OCI-LY7 (cell line): ENCODE measurements around the gene PTPRU. TPM values are rescaled to one million over a fixed set of nuclear protein-coding genes. Genes with fewer than 3 reads are reported as not detected.

Experiments used
- BruUV-seq: library from RNA; stranded (reverse); fragments of 400-500 nt; replicated peaks from 2 replicates; lab custom pipeline; 2021; lab: Mats Ljungman, UMichigan
- CTCF ChIA-PET: fragments of 300-600 bp; sonication (Branson Sonifier 250); formaldehyde crosslinking; loops from one replicate; lab custom pipeline; 2022; ENCODE audit warnings: antibody characterized with exemption; ENCODE audit not compliant: unreplicated experiment; lab: Charles Lee
- POLR2A ChIA-PET: fragments of 300-600 bp; sonication (Branson Sonifier 250); formaldehyde crosslinking; loops from one replicate; lab custom pipeline; 2022; ENCODE audit warnings: antibody characterized with exemption; lab: Charles Lee
- DNase-seq: peaks from one replicate; pipeline ENCODE4 v3.0.0-alpha.2; 2015; ENCODE audit warnings: low spot score
- H2AFZ ChIP-seq: fragments of 200-600 bp; sonication (generic), shearing (Covaris generic); 2 replicates; pipeline ENCODE4 v1.6.1; 2014; ENCODE audit warnings: mild to moderate bottlenecking, antibody characterized with exemption, low read length, moderate library complexity
- H3K27ac ChIP-seq: fragments of 200-600 bp; sonication (generic); 2 replicates; pipeline ENCODE4 v1.5.1; 2014; ENCODE audit warnings: mixed run types, low read depth, mild to moderate bottlenecking, moderate library complexity, low read length, inconsistent platforms; ENCODE audit not compliant: poor library complexity, severe bottlenecking
- H3K36me3 ChIP-seq: fragments of 200-600 bp; sonication (generic); 2 replicates; pipeline ENCODE4 v1.6.1; 2014; ENCODE audit warnings: mild to moderate bottlenecking, antibody characterized with exemption, low read length, moderate library complexity, mixed read lengths; ENCODE audit not compliant: insufficient read depth
- H3K4me1 ChIP-seq: fragments of 200-600 bp; sonication (generic); 2 replicates; pipeline ENCODE4 v1.5.1; 2014; ENCODE audit warnings: mild to moderate bottlenecking, low read length; ENCODE audit not compliant: insufficient read depth, poor library complexity, severe bottlenecking
- H3K4me2 ChIP-seq: fragments of 200-600 bp; sonication (generic); 2 replicates; pipeline ENCODE4 v1.6.1; 2014; ENCODE audit warnings: mild to moderate bottlenecking, low read length
- H3K4me3 ChIP-seq: fragments of 200-600 bp; sonication (generic); 2 replicates; pipeline ENCODE4 v1.5.1; 2014; ENCODE audit warnings: mild to moderate bottlenecking, low read depth, low read length; ENCODE audit not compliant: poor library complexity, severe bottlenecking
- H3K79me2 ChIP-seq: fragments of 200-600 bp; sonication (generic); 2 replicates; pipeline ENCODE4 v1.6.1; 2016; ENCODE audit warnings: low read depth, mild to moderate bottlenecking, low read length, moderate library complexity, mixed read lengths; ENCODE audit not compliant: insufficient read depth
- H3K9me2 ChIP-seq: fragments of 200-600 bp; sonication (generic); 2 replicates; pipeline ENCODE4 v1.6.1; 2016; ENCODE audit warnings: mild to moderate bottlenecking, low read length, mixed read lengths; ENCODE audit not compliant: insufficient read depth
- H3K9me3 ChIP-seq: fragments of 200-600 bp; sonication (generic); 2 replicates; pipeline ENCODE4 v1.6.1; 2014; ENCODE audit warnings: mild to moderate bottlenecking, mixed run types, low read length, mixed read lengths
- H4K20me1 ChIP-seq: fragments of 200-600 bp; sonication (generic); 2 replicates; pipeline ENCODE4 v1.6.1; 2014; ENCODE audit warnings: mild to moderate bottlenecking, antibody characterized with exemption, low read length, moderate library complexity, mixed read lengths; ENCODE audit not compliant: insufficient read depth
- EZH2phosphoT487 ChIP-seq: fragments of 200-600 bp; sonication (generic); IDR thresholded peaks from 2 replicates; pipeline ENCODE4 v1.6.1; 2018; ENCODE audit warnings: low read depth, borderline replicate concordance, mild to moderate bottlenecking, mixed run types, antibody characterized with exemption, low read length, moderate library complexity, mixed read lengths
- intact Hi-C: fragments of 100-400 bp; cut with micrococcal nuclease; formaldehyde crosslinking; loops from one replicate; pipeline ENCODE4 v1.10.0; 2022; ENCODE audit not compliant: unreplicated experiment
- total RNA-seq, 2 experiments: library from RNA; depleted of rRNA in 1 of 2; stranded (reverse); fragments of >200 nt in 1 of 2; shearing (Covaris generic) in 1 of 2; gene quantifications; 2 replicates each; pipeline ENCODE4 v1.2.3, GENCODE V29; 2014 to 2022
- TF ChIP-seq, protein P1 (sequence below): fragments of 200-600 bp; sonication (generic); conservative IDR thresholded peaks from 2 replicates; pipeline ENCODE4 v1.5.1; 2014; ENCODE audit warnings: mild to moderate bottlenecking, antibody characterized with exemption, low read length, moderate library complexity, mixed read lengths

PTPRU gene
- total RNA-seq, 2 experiments from 2014 or later, result 2.5 to 4.6 TPM

DNA sequence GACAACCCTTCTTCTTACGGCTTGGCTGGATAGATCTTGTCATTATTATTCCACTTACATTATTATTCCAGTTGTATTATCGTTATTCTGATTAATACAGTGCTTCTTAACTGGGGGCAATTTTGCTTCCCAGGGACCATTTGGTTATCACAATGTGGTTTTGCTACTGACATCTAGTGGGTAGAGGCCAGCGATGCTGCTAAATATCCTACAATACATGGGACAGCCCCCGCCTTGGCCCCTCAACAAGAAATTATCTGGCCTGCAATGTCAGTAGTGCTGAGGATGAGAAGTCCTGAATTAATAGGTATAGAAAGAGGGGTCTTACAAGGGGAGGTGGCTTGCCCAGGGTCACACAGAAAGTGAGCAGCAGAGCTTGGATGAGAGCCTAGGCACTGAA lies 105.6 kb downstream of the PTPRU start:
- no peaks in the 10 kb centered on the region for H3K9me2 ChIP-seq
- no peaks in the 10 kb centered on the region for H3K4me1 ChIP-seq
- no peaks in the 10 kb centered on the region for H3K79me2 ChIP-seq
- no peak overlapping the region for H3K27ac ChIP-seq
- H3K36me3 ChIP-seq, result no peaks in the 10 kb centered on the region
- no peak overlapping the region for H3K4me2 ChIP-seq
- intact Hi-C loops, result no loop called here
- H2AFZ ChIP-seq, result no peak overlapping the region
- no peaks in the 10 kb centered on the region for H4K20me1 ChIP-seq
- BruUV-seq, result no TSS peak
- CTCF ChIA-PET, result interaction anchor here (0.6 kb wide), 1 partner anchor 12 kb away, joined by 3 read pairs; no protein-coding TSS in a partner anchor
- DNase-seq, result no peak
- POLR2A ChIA-PET, result no interaction called here
- TF ChIP-seq EZH2phosphoT487, result no peak
- TF ChIP-seq, protein P1, sequence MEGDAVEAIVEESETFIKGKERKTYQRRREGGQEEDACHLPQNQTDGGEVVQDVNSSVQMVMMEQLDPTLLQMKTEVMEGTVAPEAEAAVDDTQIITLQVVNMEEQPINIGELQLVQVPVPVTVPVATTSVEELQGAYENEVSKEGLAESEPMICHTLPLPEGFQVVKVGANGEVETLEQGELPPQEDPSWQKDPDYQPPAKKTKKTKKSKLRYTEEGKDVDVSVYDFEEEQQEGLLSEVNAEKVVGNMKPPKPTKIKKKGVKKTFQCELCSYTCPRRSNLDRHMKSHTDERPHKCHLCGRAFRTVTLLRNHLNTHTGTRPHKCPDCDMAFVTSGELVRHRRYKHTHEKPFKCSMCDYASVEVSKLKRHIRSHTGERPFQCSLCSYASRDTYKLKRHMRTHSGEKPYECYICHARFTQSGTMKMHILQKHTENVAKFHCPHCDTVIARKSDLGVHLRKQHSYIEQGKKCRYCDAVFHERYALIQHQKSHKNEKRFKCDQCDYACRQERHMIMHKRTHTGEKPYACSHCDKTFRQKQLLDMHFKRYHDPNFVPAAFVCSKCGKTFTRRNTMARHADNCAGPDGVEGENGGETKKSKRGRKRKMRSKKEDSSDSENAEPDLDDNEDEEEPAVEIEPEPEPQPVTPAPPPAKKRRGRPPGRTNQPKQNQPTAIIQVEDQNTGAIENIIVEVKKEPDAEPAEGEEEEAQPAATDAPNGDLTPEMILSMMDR, result peak; percentile 65
- no peaks in the 10 kb centered on the region for H3K9me3 ChIP-seq
- H3K4me3 ChIP-seq, result no peak overlapping the region

DNA sequence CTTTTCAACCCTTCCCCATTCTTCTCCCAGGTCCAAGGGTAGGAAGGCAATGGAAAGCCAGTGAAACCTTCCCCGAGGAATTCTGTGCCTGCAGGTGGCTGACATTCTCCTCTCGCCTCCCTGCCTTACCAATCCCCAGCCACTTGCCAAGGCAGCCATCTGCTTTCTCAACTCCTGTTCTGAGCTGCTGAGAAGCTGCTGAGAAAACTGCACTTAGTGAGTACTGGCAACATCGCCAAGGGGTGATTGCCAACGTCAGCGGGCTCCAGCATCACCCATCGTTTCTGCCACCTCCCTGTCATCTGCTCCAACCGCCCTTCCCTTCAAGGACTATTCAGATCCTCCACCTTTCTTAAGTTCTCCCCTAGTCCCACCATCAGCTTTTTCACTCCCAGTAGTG lies 106.0 kb downstream of the PTPRU start:
- no peaks in the 10 kb centered on the region for H4K20me1 ChIP-seq
- TF ChIP-seq, protein P1, result no peak
- no peak for TF ChIP-seq EZH2phosphoT487
- no peaks in the 10 kb centered on the region for H3K4me1 ChIP-seq
- no peaks in the 10 kb centered on the region for H3K9me2 ChIP-seq
- no peak overlapping the region for H3K27ac ChIP-seq
- no peak overlapping the region for H3K4me3 ChIP-seq
- H3K9me3 ChIP-seq, result no peaks in the 10 kb centered on the region
- ChIA-PET POLR2A (no interaction called here), CTCF (no interaction called here)
- no peak overlapping the region for H3K4me2 ChIP-seq
- intact Hi-C loops, result no loop called here
- no peaks in the 10 kb centered on the region for H3K36me3 ChIP-seq
- H3K79me2 ChIP-seq, result no peaks in the 10 kb centered on the region
- BruUV-seq, result no TSS peak
- H2AFZ ChIP-seq, result no peak overlapping the region
- DNase-seq, result no peak

DNA sequence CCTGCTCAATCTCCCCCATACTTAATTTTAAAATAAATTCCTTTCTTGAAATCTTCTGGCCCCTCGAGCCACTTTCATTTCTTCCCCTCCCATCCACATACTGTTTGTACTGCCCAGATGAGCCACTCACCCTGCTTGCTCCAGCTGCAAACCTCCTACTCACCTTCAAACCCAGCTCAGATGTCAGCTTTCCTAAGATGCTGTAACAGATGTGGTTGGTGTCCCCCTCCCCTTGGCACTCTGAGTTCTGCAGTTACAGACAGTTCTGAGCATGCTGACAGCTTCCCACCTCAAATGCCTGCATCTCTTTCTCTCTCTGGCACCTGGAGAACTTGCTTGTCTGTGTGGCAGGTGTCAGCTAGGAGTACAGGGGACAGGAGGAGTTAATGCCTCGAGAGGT lies 106.7 kb downstream of the PTPRU start:
- POLR2A ChIA-PET, result no interaction called here

More for the DNA sequence above, 106.7 kb downstream of the PTPRU start:
- Histone ChIP-seq H3K36me3 (no peaks in the 10 kb centered on the region), H3K9me3 (no peaks in the 10 kb centered on the region), H2AFZ (no peak overlapping the region), H3K9me2 (no peaks in the 10 kb centered on the region), H3K4me2 (no peak overlapping the region), H3K27ac (no peak overlapping the region), H3K79me2 (no peaks in the 10 kb centered on the region), H4K20me1 (no peaks in the 10 kb centered on the region), H3K4me1 (no peaks in the 10 kb centered on the region), H3K4me3 (no peak overlapping the region)
- intact Hi-C loops, result no loop called here
- BruUV-seq, result no TSS peak
- DNase-seq, result no peak
- CTCF ChIA-PET, result no interaction called here
- TF ChIP-seq EZH2phosphoT487, result no peak
- TF ChIP-seq, protein P1, result no peak
